ENCODE data around the gene FLYWCH2. TPM values are rescaled to one million over a fixed set of nuclear protein-coding genes. Genes with fewer than 3 reads are reported as not detected.

The FLYWCH2 gene
- polyA plus RNA-seq, 2 of the 4 experiments (the other 2 are of a cell fraction) = 23.2 to 41.2 TPM

Other genes starting within 250 kb of the FLYWCH2 start
- 22.4 and 26.1 TPM in 2 replicates for gene KCTD5, start 200.7 kb upstream of the FLYWCH2 start, polyA plus RNA-seq (2011; rRNA removed)
- gene KCTD5, start 200.7 kb upstream of the FLYWCH2 start, polyA plus RNA-seq (2017; fragmentation: RNase III; extraction: RNeasy Plus Mini Kit Qiagen cat#74134 plus additional on column Dnase treatment) = 22.8 to 26.3 TPM (median 22.9 TPM) in 3 replicates
- gene PRSS27, start 163.0 kb upstream of the FLYWCH2 start, polyA plus RNA-seq (2011; rRNA removed) = 1.00 and 1.1 TPM in 2 replicates
- gene PRSS27, start 163.0 kb upstream of the FLYWCH2 start, polyA plus RNA-seq (2017; fragmentation: RNase III; extraction: RNeasy Plus Mini Kit Qiagen cat#74134 plus additional on column Dnase treatment) = 0.62 to 1.3 TPM (median 1.2 TPM) in 3 replicates
- 167 and 231 TPM in 2 replicates for gene SRRM2, start 130.6 kb upstream of the FLYWCH2 start, polyA plus RNA-seq (2011; rRNA removed)
- 473 to 527 TPM (median 512 TPM) in 3 replicates for gene SRRM2, start 130.6 kb upstream of the FLYWCH2 start, polyA plus RNA-seq (2017; fragmentation: RNase III; extraction: RNeasy Plus Mini Kit Qiagen cat#74134 plus additional on column Dnase treatment)
- gene ELOB, start 105.9 kb upstream of the FLYWCH2 start, polyA plus RNA-seq (2011; rRNA removed) = 136 and 144 TPM in 2 replicates
- gene ELOB, start 105.9 kb upstream of the FLYWCH2 start, polyA plus RNA-seq (2017; fragmentation: RNase III; extraction: RNeasy Plus Mini Kit Qiagen cat#74134 plus additional on column Dnase treatment) = 414 to 494 TPM (median 469 TPM) in 3 replicates
- not detected in 2 replicates for gene PRSS33, start 95.7 kb upstream of the FLYWCH2 start, polyA plus RNA-seq (2011; rRNA removed)
- gene PRSS33, start 95.7 kb upstream of the FLYWCH2 start, polyA plus RNA-seq (2017; fragmentation: RNase III; extraction: RNeasy Plus Mini Kit Qiagen cat#74134 plus additional on column Dnase treatment) = 0.04 to 0.05 TPM in 2 of 3 replicates, not detected in the other
- not detected in 2 replicates for gene PRSS41, start 84.7 kb upstream of the FLYWCH2 start, polyA plus RNA-seq (2011; rRNA removed)
- gene PRSS41, start 84.7 kb upstream of the FLYWCH2 start, polyA plus RNA-seq (2017; fragmentation: RNase III; extraction: RNeasy Plus Mini Kit Qiagen cat#74134 plus additional on column Dnase treatment) = not detected in 3 replicates
- 0.16 and 0.23 TPM in 2 replicates for gene PRSS21, start 66.0 kb upstream of the FLYWCH2 start, polyA plus RNA-seq (2011; rRNA removed)
- gene PRSS21, start 66.0 kb upstream of the FLYWCH2 start, polyA plus RNA-seq (2017; fragmentation: RNase III; extraction: RNeasy Plus Mini Kit Qiagen cat#74134 plus additional on column Dnase treatment) = 0.08 to 0.12 TPM in 2 of 3 replicates, not detected in the other
- gene ZG16B, start 52.9 kb upstream of the FLYWCH2 start, polyA plus RNA-seq (2011; rRNA removed) = 0.85 and 0.86 TPM in 2 replicates
- 0.40 to 0.59 TPM (median 0.54 TPM) in 3 replicates for gene ZG16B, start 52.9 kb upstream of the FLYWCH2 start, polyA plus RNA-seq (2017; fragmentation: RNase III; extraction: RNeasy Plus Mini Kit Qiagen cat#74134 plus additional on column Dnase treatment)
- not detected in 2 replicates for gene PRSS22, start 25.0 kb upstream of the FLYWCH2 start, polyA plus RNA-seq (2011; rRNA removed)
- gene PRSS22, start 25.0 kb upstream of the FLYWCH2 start, polyA plus RNA-seq (2017; fragmentation: RNase III; extraction: RNeasy Plus Mini Kit Qiagen cat#74134 plus additional on column Dnase treatment) = 0.10 to 0.33 TPM in 2 of 3 replicates, not detected in the other
- 9.3 and 10.6 TPM in 2 replicates for gene FLYWCH1, start 28.7 kb downstream of the FLYWCH2 start, polyA plus RNA-seq (2011; rRNA removed)
- gene FLYWCH1, start 28.7 kb downstream of the FLYWCH2 start, polyA plus RNA-seq (2017; fragmentation: RNase III; extraction: RNeasy Plus Mini Kit Qiagen cat#74134 plus additional on column Dnase treatment) = 20.5 to 22.5 TPM (median 22.3 TPM) in 3 replicates
- 0.28 and 0.35 TPM in 2 replicates for gene KREMEN2, start 81.1 kb downstream of the FLYWCH2 start, polyA plus RNA-seq (2011; rRNA removed)
- gene KREMEN2, start 81.1 kb downstream of the FLYWCH2 start, polyA plus RNA-seq (2017; fragmentation: RNase III; extraction: RNeasy Plus Mini Kit Qiagen cat#74134 plus additional on column Dnase treatment) = 1.4 to 1.6 TPM (median 1.5 TPM) in 3 replicates
- gene PAQR4, start 86.1 kb downstream of the FLYWCH2 start, polyA plus RNA-seq (2011; rRNA removed) = 8.0 and 9.0 TPM in 2 replicates
- gene PAQR4, start 86.1 kb downstream of the FLYWCH2 start, polyA plus RNA-seq (2017; fragmentation: RNase III; extraction: RNeasy Plus Mini Kit Qiagen cat#74134 plus additional on column Dnase treatment) = 17.5 to 18.6 TPM (median 18.5 TPM) in 3 replicates
- 8.4 and 10.5 TPM in 2 replicates for gene PKMYT1, start 97.2 kb downstream of the FLYWCH2 start, polyA plus RNA-seq (2011; rRNA removed)
- gene PKMYT1, start 97.2 kb downstream of the FLYWCH2 start, polyA plus RNA-seq (2017; fragmentation: RNase III; extraction: RNeasy Plus Mini Kit Qiagen cat#74134 plus additional on column Dnase treatment) = 50.5 to 55.2 TPM (median 52.5 TPM) in 3 replicates
- 0.03 and 0.12 TPM in 2 replicates for gene CLDN9, start 129.7 kb downstream of the FLYWCH2 start, polyA plus RNA-seq (2011; rRNA removed)
- gene CLDN9, start 129.7 kb downstream of the FLYWCH2 start, polyA plus RNA-seq (2017; fragmentation: RNase III; extraction: RNeasy Plus Mini Kit Qiagen cat#74134 plus additional on column Dnase treatment) = 0.06 to 0.16 TPM (median 0.12 TPM) in 3 replicates
- gene CLDN6, start 135.0 kb downstream of the FLYWCH2 start, polyA plus RNA-seq (2011; rRNA removed) = 0.11 TPM in 1 of 2 replicates, not detected in the other
- gene CLDN6, start 135.0 kb downstream of the FLYWCH2 start, polyA plus RNA-seq (2017; fragmentation: RNase III; extraction: RNeasy Plus Mini Kit Qiagen cat#74134 plus additional on column Dnase treatment) = 0.13 to 0.25 TPM (median 0.20 TPM) in 3 replicates
- 89.0 and 111 TPM in 2 replicates for gene TNFRSF12A, start 137.2 kb downstream of the FLYWCH2 start, polyA plus RNA-seq (2011; rRNA removed)
- 295 to 325 TPM (median 314 TPM) in 3 replicates for gene TNFRSF12A, start 137.2 kb downstream of the FLYWCH2 start, polyA plus RNA-seq (2017; fragmentation: RNase III; extraction: RNeasy Plus Mini Kit Qiagen cat#74134 plus additional on column Dnase treatment)
- 46.4 and 60.3 TPM in 2 replicates for gene HCFC1R1, start 140.7 kb downstream of the FLYWCH2 start, polyA plus RNA-seq (2011; rRNA removed)
- 131 to 199 TPM (median 179 TPM) in 3 replicates for gene HCFC1R1, start 140.7 kb downstream of the FLYWCH2 start, polyA plus RNA-seq (2017; fragmentation: RNase III; extraction: RNeasy Plus Mini Kit Qiagen cat#74134 plus additional on column Dnase treatment)
- 31.8 and 32.5 TPM in 2 replicates for gene THOC6, start 140.8 kb downstream of the FLYWCH2 start, polyA plus RNA-seq (2011; rRNA removed)
- gene THOC6, start 140.8 kb downstream of the FLYWCH2 start, polyA plus RNA-seq (2017; fragmentation: RNase III; extraction: RNeasy Plus Mini Kit Qiagen cat#74134 plus additional on column Dnase treatment) = 48.7 to 56.5 TPM (median 53.2 TPM) in 3 replicates
- not detected in 2 replicates for gene BICDL2, start 153.7 kb downstream of the FLYWCH2 start, polyA plus RNA-seq (2011; rRNA removed)
- not detected in 3 replicates for gene BICDL2, start 153.7 kb downstream of the FLYWCH2 start, polyA plus RNA-seq (2017; fragmentation: RNase III; extraction: RNeasy Plus Mini Kit Qiagen cat#74134 plus additional on column Dnase treatment)
- 0.03 and 0.04 TPM in 2 replicates for gene MMP25, start 163.3 kb downstream of the FLYWCH2 start, polyA plus RNA-seq (2011; rRNA removed)
- gene MMP25, start 163.3 kb downstream of the FLYWCH2 start, polyA plus RNA-seq (2017; fragmentation: RNase III; extraction: RNeasy Plus Mini Kit Qiagen cat#74134 plus additional on column Dnase treatment) = 0.25 to 0.31 TPM (median 0.25 TPM) in 3 replicates
- 8.9 and 12.4 TPM in 2 replicates for gene IL32, start 182.4 kb downstream of the FLYWCH2 start, polyA plus RNA-seq (2011; rRNA removed)
- gene IL32, start 182.4 kb downstream of the FLYWCH2 start, polyA plus RNA-seq (2017; fragmentation: RNase III; extraction: RNeasy Plus Mini Kit Qiagen cat#74134 plus additional on column Dnase treatment) = 18.8 to 32.0 TPM (median 20.2 TPM) in 3 replicates
- gene ZSCAN10, start 216.1 kb downstream of the FLYWCH2 start, polyA plus RNA-seq (2011; rRNA removed) = 0.08 and 0.09 TPM in 2 replicates
- gene ZSCAN10, start 216.1 kb downstream of the FLYWCH2 start, polyA plus RNA-seq (2017; fragmentation: RNase III; extraction: RNeasy Plus Mini Kit Qiagen cat#74134 plus additional on column Dnase treatment) = not detected in 3 replicates
- gene ZNF205, start 229.4 kb downstream of the FLYWCH2 start, polyA plus RNA-seq (2011; rRNA removed) = 3.1 and 4.3 TPM in 2 replicates
- gene ZNF205, start 229.4 kb downstream of the FLYWCH2 start, polyA plus RNA-seq (2017; fragmentation: RNase III; extraction: RNeasy Plus Mini Kit Qiagen cat#74134 plus additional on column Dnase treatment) = 8.5 to 9.6 TPM (median 9.2 TPM) in 3 replicates

Data from A549 (cell line).